MCF 10A (cell line): ENCODE measurements around the gene NME3. TPM values are rescaled to one million over a fixed set of nuclear protein-coding genes. Genes with fewer than 3 reads are reported as not detected.

Source experiments
- BruUV-seq: library from RNA; stranded (reverse); fragments of 400-500 nt; replicated peaks from 2 replicates; lab custom pipeline; 2021; lab: Mats Ljungman, UMichigan
- CTCF ChIA-PET: fragments of 300-600 bp; sonication (Branson Sonifier 250); formaldehyde crosslinking; extraction: SDS; loops from one replicate; lab custom pipeline; 2021; ENCODE audit warnings: antibody characterized with exemption, inconsistent platforms; lab: Yijun Ruan, JAX
- POLR2A ChIA-PET: fragments of 300-600, 350-650 bp; sonication (Branson Sonifier 250); formaldehyde crosslinking; extraction: SDS; loops from one replicate; lab custom pipeline; 2020; ENCODE audit warnings: antibody characterized with exemption, inconsistent platforms; lab: Yijun Ruan, JAX
- DNase-seq: peaks from one replicate; pipeline ENCODE4 v3.0.0-alpha.2; 2018; ENCODE audit not compliant: unreplicated experiment
- H3K27ac Mint-ChIP-seq: one replicate; pipeline ENCODE4 v1.8.0; 2022; ENCODE audit warnings: mild to moderate bottlenecking, low read depth, mixed read lengths; ENCODE audit not compliant: unreplicated experiment
- H3K27me3 Mint-ChIP-seq: one replicate; pipeline ENCODE4 v1.8.0; 2022; ENCODE audit warnings: mixed read lengths; ENCODE audit not compliant: insufficient read depth, unreplicated experiment
- H3K36me3 Mint-ChIP-seq: one replicate; pipeline ENCODE4 v1.8.0; 2022; ENCODE audit warnings: mild to moderate bottlenecking, moderate library complexity, mixed read lengths; ENCODE audit not compliant: insufficient read depth, unreplicated experiment
- H3K4me1 Mint-ChIP-seq: one replicate; pipeline ENCODE4 v1.8.0; 2022; ENCODE audit warnings: mixed read lengths; ENCODE audit not compliant: insufficient read depth, unreplicated experiment
- H3K4me3 Mint-ChIP-seq: one replicate; pipeline ENCODE4 v1.8.0; 2022; ENCODE audit warnings: mild to moderate bottlenecking, moderate library complexity, mixed read lengths; ENCODE audit not compliant: unreplicated experiment
- H3K9me3 Mint-ChIP-seq: one replicate; pipeline ENCODE4 v1.8.0; 2022; ENCODE audit warnings: mixed read lengths; ENCODE audit not compliant: unreplicated experiment
- CTCF ChIP-seq: fragments of 200-600 bp; IDR thresholded peaks from one replicate; pipeline ENCODE4 v1.8.0; 2022; ENCODE audit warnings: antibody characterized with exemption, mild to moderate bottlenecking; ENCODE audit not compliant: unreplicated experiment
- intact Hi-C: fragments of 100-400 bp; cut with micrococcal nuclease; formaldehyde crosslinking; loops from 2 replicates; pipeline ENCODE4 v1.14.1; 2022
- total RNA-seq: library from RNA; stranded (reverse); gene quantifications from 2 replicates; pipeline ENCODE4 v1.2.3, GENCODE V29; 2022

Gene NME3
- total RNA-seq, 1 experiment from 2014 or later = 44.0 TPM

GRCh38 chr16:1810536-1810935 is 39.2 kb upstream of the NME3 start:
- no TSS peak for BruUV-seq
- Mint-ChIP-seq H3K36me3 (peaks cover 44% of the 10 kb centered on the region), H3K4me1 (no peaks in the 10 kb centered on the region), H3K27ac (no peak overlapping the region), H3K9me3 (no peaks in the 10 kb centered on the region), H3K4me3 (no peak overlapping the region), H3K27me3 (no peaks in the 10 kb centered on the region)
- POLR2A ChIA-PET = no interaction called here
- intact Hi-C loops = no loop called here
- no peak for TF ChIP-seq CTCF
- CTCF ChIA-PET = no interaction called here
- DNase-seq = no peak

- intact Hi-C loops = no loop called here
- DNase-seq = no peak
- ChIA-PET CTCF (no interaction called here), POLR2A (no interaction called here)
- no peak overlapping the region for H3K27ac Mint-ChIP-seq
- H3K4me1 Mint-ChIP-seq = no peaks in the 10 kb centered on the region
- no peaks in the 10 kb centered on the region for H3K27me3 Mint-ChIP-seq
- no peak for TF ChIP-seq CTCF
- no peak overlapping the region for H3K4me3 Mint-ChIP-seq
- BruUV-seq = no TSS peak
- peaks cover 39% of the 10 kb centered on the region for H3K36me3 Mint-ChIP-seq
- H3K9me3 Mint-ChIP-seq = no peaks in the 10 kb centered on the region
Observed at GRCh38 chr16:1810106-1810505, 38.8 kb upstream of the NME3 start.

- Mint-ChIP-seq H3K4me3 (no peak overlapping the region), H3K27me3 (no peaks in the 10 kb centered on the region), H3K9me3 (no peaks in the 10 kb centered on the region), H3K36me3 (peaks cover 36% of the 10 kb centered on the region), H3K4me1 (no peaks in the 10 kb centered on the region), H3K27ac (no peak overlapping the region)
- intact Hi-C loops = no loop called here
- CTCF ChIA-PET = interaction anchor here (0.6 kb wide), 1 partner anchor 446 kb away, joined by 3 read pairs; no protein-coding TSS in a partner anchor
- DNase-seq = no peak
- no peak for TF ChIP-seq CTCF
- no TSS peak for BruUV-seq
- POLR2A ChIA-PET = no interaction called here
Observed at GRCh38 chr16:1809281-1809801, 38.0 kb upstream of the NME3 start.

GRCh38 chr16:1808691-1809090 is 37.3 kb upstream of the NME3 start:
- Mint-ChIP-seq H3K4me1 (no peaks in the 10 kb centered on the region), H3K4me3 (no peak overlapping the region), H3K9me3 (no peaks in the 10 kb centered on the region), H3K36me3 (peaks cover 31% of the 10 kb centered on the region), H3K27me3 (no peaks in the 10 kb centered on the region), H3K27ac (no peak overlapping the region)
- CTCF ChIA-PET = no interaction called here
- POLR2A ChIA-PET = no interaction called here
- intact Hi-C loops = no loop called here
- no peak for DNase-seq
- no TSS peak for BruUV-seq
- TF ChIP-seq CTCF = no peak
